Stimulated activated CD4-positive, alpha-beta T cell treated with anti-CD3 and anti-CD28 coated beads, Interleukin-15, amount 100 ng/mL, for 48 hours (primary cell): ENCODE results near the gene TOLLIP.

Source experiments
- DNase-seq, 2 donors: peaks; one replicate each; pipeline ENCODE4 v3.0.0-alpha.2; 2020; ENCODE audit warnings: low read depth in 2 of 2

TOLLIP gene

GRCh38 chr11:1310772-1311468 is 1.5 kb upstream of the TOLLIP start:
- peak in 1 of 2 donors; percentile 49 for DNase-seq

DNA sequence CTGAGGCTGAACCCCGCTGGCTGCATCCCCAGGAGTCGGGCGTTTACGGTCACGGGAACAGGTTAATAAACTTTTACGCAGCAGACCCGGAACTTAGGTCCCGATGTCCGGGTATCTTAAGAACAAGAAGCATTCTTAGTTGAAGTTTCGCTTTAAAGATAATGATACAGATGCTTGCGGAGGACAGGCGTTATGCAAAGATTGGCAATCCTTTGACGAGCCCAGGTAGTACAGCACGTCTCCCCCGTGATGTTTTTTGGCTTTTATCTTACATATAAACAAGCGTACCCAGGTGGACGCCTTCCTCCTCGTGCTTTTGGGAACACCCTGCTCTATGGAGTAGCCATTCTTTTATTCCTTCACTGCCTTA is 871 bp upstream of the TOLLIP start:
- no peak for DNase-seq

DNA sequence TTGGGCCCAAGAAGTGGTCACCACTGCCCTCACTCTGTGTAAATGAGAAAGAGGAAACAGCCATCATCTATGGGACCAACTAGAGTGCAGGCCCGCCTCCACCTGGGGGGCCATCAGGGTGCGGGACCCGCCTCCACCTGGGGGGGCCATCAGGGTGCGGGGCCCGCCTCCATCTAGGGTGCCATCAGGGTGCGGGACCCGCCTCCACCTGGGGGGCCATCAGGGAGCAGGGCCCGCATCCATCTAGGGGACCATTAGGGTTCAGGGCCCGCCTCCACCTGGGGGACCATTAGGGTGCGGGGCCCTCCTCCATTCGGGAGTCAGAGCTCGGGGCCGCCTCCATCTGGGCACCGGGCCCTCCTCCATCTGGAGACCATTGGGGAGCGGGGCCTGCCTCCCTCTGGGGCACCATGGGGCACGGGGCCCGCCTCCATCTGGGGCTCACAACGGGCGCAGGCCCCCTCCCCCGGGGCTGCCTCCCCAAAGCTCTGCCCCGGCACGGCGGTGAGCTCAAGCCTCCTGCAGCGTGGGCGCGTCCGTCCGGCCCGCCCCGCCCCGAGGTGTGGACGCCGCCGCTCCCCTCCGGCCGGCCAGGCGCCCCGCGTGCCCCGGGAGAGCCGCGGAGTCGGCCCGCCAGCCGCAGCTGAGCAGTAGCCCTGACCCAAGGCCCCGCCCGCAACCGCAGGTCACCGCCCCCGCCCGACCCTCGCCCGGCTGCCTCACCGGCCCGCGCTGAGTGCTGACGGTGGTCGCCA is 512 bp downstream of the TOLLIP start:
- no peak for DNase-seq

- DNase-seq, result no peak
Observed at GRCh38 chr11:1307998-1308742, 1.3 kb downstream of the TOLLIP start.

GRCh38 chr11:1307163-1307870 is 2.1 kb downstream of the TOLLIP start:
- no peak for DNase-seq

GRCh38 chr11:1306186-1307162 is 3.0 kb downstream of the TOLLIP start:
- DNase-seq, result no peak

GRCh38 chr11:1305501-1306056 is 3.9 kb downstream of the TOLLIP start:
- DNase-seq, result no peak

GRCh38 chr11:1305063-1305495 is 4.4 kb downstream of the TOLLIP start:
- DNase-seq, result no peak

DNA sequence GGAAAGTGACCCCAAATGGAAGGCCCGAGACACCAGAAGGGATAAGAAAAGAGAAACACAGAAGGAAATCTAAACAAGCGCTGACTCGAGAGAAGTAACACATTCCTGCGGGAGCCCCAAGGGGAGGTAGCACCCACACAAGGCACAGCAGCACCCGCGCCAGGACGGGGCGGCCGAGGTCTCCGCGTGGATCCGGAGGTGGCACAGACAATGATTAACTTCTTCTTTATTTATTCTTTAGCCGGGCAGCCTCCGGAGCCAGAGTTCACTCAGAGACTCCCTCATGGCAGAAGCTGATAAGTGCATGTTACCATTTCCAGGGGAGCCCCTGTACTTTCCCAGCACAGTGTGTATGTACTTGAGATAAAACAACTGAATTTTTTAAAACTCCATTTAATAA is 5.1 kb downstream of the TOLLIP start:
- no peak for DNase-seq

DNA sequence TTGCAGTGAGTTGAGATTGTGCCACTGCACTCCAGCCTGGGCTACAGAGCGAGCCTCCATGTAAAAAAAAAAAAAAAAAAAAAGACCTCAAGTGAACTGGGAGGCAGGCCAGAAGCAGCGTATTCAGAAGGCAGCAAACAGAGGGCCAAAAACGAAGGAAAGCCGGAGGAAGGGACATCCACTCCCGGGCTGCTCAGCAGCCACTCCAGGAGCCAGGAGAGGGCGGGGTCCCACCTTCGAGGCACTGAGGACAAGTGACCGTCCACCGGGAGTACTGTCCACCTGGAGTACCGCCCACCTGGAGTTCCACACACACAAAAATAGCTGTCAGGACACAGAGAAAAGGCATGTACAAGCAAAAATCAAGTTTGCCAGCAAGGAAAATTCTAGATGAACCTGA is 5.5 kb downstream of the TOLLIP start:
- no peak for DNase-seq

GRCh38 chr11:1303126-1303821 is 6.2 kb downstream of the TOLLIP start:
- DNase-seq, result no peak

DNA sequence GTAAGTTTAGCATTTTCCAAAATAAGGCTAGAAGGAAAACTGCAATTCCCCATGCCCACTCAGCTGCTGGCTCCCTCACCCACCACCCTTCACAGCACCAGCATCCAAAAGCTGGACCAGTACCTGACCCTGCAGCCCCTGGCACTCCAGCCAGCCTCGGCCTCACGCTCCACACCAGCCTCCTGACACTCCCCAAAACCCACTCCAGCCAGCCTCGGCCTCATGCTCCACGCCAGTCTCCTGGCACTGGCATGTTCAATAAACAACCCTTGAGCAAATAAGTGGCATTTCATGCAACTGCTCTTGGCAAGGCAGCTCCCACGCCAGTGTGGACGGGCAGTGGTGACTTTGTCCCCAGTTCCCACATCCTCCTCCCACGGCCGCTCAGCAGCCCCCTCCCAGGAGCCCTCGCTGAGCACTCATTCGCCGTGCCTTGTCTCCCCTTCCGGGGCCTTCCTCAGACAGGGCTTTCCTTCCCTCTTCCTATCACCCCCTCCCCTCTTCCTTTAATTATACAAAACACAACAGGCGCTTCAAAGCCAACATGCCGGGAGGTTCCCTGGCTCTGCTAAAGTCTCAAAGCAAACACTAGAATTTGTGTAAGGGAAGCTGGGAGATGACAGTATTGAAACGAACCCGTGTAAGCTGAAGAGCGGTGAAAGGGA is 6.8 kb downstream of the TOLLIP start:
- DNase-seq, result no peak

DNA sequence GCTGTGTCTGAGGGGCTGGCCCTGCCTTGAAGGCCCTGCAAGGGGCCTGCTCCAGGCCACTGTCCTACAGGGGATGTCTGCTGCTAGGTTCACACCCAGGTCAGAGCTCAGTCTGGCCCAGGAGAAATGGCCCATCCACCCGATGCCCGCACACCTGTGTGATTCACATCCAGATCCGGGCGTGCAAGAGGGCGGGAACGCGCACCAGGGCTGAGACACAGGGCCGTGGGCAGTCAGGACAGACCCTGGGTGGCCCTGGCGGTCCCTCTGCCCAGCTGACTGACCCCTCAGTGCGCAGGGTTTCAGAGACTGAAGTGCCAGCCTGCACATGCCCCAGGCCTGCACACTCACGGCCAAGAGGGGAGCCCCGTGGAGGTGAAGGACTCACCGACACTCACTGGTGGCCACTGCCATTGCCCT is 7.4 kb downstream of the TOLLIP start:
- no peak for DNase-seq

DNA sequence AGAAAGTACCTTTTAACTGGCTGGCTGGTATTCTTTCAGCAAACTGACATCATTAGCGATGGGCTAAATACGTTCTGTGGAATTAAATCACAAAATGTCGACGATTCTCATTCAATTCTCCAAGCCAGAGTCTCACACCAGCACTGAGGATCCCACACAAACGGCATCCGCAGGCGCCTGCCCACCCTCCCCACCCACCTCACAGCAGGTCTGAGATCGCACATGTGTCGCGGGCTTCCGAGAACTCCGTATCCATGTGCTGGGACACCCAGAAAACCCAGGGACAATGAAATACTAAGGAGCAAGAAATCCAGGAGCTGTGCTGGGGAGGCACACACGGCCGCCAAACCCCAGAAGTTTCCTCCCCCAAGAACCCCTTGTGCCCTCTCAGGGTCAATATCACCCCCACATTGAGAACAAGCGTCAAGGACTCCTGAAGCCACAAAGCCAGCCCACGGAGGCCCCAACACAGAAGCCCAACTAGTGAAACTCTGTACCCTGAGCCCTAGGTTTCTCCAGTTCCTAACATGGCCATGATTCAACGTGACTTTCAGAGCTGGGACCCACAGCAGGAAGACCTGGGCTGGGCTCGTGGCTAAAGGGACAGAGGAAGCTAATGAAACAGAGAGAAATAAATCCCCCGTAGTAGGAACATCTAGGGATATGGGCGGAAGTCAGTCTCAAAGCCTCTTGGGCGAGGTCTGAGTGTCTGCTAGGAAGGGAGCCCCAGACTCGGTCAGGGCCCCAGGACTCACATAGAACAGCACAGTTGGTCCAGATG is 8.0 kb downstream of the TOLLIP start:
- no peak for DNase-seq

DNA sequence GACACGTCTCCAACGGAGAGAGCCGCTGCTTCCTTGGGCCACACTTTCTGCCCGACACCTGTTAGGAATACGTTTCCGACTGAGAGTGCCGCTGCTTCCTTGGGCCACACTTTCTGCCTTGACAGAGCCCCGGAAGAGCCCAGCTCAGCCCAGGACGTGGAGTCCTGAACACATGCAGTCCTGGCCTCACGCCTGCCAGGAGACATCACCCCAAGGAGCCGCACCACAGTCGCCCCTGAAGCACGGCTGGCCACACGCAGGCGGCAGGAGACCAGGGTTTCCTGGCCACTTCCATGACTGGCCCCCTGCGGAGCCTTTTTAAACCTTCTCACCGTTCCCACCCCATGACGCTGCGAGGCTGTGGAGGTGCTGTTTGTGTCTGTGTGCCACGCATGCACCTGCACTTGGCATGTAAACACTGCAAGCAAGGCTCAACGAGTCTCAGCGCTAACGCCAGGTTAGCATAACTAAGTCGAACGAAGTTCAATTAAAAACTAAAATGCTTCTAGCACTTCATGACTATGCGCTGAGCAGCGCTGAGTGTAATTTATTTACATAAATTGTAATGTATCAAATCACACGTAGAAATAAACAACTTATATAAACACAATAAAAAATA is 8.8 kb downstream of the TOLLIP start:
- no peak for DNase-seq

DNA sequence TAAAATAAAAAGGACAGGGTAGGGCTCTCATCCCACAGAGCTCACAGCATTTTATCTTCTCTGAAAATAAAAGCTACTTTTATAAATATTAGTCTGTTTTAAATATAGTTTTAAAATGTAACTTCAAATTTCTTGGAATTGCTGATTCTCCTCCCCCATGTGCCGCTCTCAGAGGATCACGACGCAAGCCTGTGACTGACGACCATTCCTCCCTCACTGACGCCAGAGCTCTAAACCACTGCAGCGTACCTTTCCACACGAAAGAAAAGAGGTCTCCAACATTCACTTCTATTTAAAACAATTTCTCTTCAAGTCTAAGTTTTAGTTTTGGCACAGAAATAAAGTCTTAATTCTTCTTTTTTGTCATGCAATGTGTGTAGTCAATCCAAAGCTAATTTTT is 9.3 kb downstream of the TOLLIP start:
- DNase-seq, result no peak

DNA sequence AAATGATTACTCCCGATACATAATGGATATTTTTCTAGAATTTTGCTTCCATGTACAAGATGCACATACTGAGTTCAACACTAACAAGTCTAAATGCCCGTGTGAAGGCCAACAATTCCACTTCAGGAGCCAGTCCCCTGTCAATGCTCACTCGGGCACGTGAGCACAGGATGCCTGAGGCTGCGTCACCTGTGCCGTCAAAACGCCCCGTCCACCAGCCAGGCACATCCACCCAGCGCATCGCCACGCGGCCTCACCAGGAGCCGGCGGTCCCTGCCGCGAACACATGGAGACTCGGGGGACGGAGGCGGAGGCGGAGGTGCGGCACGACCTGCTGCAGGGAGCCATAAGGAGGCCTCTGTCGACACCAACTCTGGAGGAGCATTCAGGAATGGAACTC is 9.8 kb downstream of the TOLLIP start:
- DNase-seq, result no peak
